TTC549 (cell line): Measurements from ENCODE around the gene LRRTM1.

Source experiments
- FAIRE-seq: peaks from 2 replicates; lab custom pipeline; 2012; peaks lifted over from hg19 to GRCh38; lab: Jason Lieb, UNC

Gene LRRTM1, protein sequence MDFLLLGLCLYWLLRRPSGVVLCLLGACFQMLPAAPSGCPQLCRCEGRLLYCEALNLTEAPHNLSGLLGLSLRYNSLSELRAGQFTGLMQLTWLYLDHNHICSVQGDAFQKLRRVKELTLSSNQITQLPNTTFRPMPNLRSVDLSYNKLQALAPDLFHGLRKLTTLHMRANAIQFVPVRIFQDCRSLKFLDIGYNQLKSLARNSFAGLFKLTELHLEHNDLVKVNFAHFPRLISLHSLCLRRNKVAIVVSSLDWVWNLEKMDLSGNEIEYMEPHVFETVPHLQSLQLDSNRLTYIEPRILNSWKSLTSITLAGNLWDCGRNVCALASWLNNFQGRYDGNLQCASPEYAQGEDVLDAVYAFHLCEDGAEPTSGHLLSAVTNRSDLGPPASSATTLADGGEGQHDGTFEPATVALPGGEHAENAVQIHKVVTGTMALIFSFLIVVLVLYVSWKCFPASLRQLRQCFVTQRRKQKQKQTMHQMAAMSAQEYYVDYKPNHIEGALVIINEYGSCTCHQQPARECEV

GRCh38 chr2:80303909-80304837 lies at the start of gene LRRTM1:
TSS of gene LRRTM1 (minus strand) at chr2:80304752. CDS start at chr2:80303819, 933 bp downstream.
- FAIRE-seq = no peak

DNA sequence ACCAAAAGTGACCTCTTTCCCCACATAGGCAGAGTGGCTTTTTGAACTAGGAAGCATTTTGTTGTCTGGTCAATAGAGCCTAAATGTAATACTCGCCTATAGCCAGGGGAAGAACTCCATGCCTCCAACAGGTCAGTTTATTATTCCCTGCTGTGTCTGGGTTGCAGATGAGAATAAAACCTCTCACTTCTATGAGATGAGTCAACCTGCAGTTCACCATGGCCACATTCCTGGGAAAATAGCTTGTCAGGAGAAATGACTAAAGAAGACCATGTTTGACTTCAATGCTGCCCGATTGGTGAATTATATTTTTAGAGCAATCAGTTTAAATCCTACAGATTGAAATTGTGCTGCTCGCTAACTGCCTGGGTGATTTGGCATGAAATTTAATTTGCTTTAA lies 46.7 kb upstream of the LRRTM1 start:
- no peak for FAIRE-seq

DNA sequence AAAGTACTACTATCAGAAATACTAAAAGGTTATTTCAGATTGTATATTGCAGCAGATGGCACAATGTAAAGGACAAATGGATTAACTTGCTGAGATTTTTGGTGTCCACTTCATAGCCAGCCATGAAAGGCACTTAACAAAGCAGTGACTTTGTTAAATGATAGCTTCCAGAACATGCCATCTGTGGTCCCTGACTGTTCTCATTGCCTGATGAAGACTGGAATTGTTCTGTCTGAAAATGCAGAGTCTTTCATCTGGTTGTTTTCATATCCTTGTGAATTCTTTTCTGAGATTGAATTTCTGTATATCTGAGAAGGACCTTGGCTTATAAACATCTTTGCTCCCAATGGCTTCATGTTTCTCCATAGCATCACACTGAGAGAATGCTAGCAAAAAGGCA lies 44.4 kb upstream of the LRRTM1 start:
- FAIRE-seq = no peak

GRCh38 chr2:80348078-80348477 lies 43.5 kb upstream of the LRRTM1 start:
- no peak for FAIRE-seq

DNA sequence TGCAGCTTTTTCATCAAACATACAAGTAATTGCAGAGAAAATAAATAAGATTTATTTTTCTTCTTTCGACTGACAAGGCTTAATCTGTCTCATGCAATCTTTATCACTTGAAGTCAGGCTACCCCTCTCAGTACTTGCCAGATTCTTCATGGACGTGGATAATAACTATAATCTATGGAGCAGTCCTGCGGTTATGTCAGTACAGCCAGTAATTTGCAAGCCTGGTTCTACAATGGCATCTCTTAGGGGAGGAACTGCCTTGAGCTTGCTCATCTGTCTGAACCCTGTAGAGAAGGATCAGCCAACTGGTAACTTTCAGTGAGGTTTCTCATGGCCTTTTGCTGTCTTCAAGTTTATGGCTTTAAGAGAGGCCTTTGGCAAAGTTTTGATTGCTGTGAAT lies 35.5 kb upstream of the LRRTM1 start:
- FAIRE-seq = no peak

DNA sequence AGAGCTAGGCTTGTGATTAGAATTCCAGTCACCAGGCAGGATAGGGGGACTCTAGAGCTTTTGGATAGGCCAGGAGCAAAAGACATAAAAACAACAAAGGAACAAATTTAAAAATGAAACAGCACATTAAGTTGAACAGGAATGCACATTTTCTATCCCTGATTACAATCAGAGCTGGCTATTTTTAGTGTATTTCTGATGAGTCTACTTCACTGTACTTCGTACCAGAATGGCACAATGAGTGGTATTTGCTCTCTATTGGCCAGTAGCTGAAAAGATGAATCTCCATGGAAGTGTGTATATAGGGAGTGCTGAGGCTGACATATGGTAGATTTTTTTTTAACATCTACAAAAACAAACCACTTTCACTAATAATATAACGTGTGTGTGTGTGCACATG lies 34.2 kb upstream of the LRRTM1 start:
- no peak for FAIRE-seq

DNA sequence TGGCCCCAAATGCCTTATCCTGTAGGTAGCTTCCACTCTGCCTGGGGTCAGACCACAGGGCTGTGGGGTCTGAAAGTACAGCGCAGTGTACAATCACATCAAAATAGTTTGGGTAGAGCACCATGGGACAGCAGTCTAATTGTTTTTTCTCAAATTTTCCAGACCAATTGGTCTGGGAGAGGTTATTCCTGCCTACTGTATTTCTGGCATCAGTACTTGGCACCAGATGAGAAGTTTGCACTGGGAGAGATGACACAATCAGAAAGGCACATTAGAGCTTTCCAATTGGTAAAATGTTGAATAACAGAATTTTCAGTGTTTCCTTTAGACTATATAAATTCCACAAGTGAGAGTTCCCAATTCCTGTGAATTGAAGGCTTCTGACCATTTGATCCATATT lies 30.9 kb upstream of the LRRTM1 start:
- no peak for FAIRE-seq

GRCh38 chr2:80333886-80334285 lies 29.3 kb upstream of the LRRTM1 start:
- FAIRE-seq = no peak

GRCh38 chr2:80330527-80331450 lies 26.2 kb upstream of the LRRTM1 start:
- FAIRE-seq = no peak

DNA sequence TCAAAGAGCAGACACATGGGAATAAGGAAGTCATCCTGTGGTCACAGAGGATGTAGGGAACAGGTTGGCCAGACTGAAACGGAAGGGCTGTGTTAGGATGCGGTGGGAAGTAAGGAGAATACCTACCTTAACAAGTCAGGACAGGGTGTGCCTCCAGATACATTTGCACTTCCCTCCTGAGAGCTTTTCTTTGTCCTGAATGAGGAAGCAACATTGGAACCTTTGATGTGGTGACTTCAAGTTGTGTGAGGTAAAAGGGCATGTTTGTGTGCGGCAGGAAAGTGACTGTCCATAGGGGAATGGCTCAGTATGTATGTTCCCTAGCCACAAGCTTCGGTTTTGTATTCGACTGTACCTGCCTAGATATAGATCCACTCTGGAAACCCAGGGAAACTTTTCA lies 24.9 kb upstream of the LRRTM1 start:
- no peak for FAIRE-seq

DNA sequence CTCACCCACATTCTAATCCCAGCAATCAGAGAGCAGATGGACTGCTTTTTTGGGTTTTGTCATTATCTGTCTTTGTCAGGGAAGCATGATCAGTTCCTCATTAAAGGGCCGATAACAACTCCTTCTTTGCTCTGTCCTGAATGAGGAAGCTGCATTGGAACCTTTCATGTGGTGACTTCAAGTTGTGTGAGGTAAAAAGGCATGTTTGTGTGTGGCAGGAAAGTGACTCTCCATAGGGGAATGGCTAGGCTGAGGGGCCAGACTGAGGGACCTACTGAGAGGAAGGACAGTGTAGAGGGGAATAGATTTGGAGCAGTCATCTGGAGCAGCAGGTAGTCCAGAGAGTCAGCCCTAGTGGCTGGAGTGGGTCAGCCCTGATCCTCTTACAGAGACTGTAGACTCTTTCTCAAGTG lies 23.6 kb upstream of the LRRTM1 start:
- no peak for FAIRE-seq

- no peak for FAIRE-seq
Observed at GRCh38 chr2:80326861-80327260, 22.3 kb upstream of the LRRTM1 start.

DNA sequence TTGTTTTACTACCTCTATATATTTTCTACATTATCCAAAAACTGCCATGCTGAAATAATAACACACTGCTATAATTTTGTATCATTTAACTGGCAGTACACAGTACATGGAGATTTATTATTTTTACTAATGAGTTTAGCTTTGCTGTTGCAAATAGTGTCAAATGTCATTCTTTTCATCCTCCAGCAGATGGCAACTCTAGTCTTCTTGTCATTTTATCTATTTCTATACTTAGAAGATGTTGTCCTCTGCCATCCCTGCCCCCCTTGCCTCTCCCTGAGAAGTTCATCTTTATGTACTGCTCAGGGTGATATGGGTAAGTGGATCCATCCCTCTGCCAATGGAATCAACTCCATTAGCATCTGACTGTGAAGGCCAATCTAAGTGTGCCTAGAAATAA lies 21.7 kb upstream of the LRRTM1 start:
- no peak for FAIRE-seq

DNA sequence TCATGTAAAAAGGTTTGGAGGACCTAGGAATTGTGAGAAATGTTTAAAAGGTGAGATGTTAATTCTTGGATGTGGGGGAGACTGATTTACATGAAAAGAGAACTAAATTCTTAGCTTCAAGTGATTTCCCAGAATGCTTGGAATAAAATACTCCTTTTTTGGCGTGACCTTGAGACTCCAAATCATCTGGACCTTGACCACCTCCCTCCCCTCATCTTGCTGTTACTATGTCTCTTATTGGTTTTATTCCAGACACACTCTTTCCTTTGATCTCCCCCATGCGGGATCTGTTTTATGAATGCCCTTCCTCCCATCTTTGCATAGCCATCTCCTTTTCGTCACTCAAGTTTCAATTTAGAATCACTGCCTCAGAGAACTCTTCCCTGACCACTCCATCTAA lies 20.0 kb upstream of the LRRTM1 start:
- FAIRE-seq = no peak

DNA sequence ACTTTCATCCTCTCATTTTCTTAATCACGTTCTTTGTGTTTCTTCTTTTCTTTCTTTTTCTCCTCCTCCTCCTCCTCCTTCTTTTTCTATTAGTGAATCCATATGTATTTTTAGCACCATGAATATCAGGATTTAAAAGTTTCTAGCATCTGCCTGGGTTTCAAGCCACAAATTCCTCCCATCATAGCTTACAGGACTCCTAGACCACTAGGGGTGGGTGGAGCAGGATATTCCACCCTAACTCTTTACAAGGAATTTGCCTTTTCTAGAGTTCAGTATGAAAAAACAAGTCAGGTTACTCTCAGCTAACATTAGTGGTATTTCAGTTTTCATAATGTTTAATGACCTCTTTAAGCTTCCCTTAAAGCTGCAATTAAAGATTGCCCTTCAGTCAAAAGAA lies 19.1 kb upstream of the LRRTM1 start:
- no peak for FAIRE-seq

DNA sequence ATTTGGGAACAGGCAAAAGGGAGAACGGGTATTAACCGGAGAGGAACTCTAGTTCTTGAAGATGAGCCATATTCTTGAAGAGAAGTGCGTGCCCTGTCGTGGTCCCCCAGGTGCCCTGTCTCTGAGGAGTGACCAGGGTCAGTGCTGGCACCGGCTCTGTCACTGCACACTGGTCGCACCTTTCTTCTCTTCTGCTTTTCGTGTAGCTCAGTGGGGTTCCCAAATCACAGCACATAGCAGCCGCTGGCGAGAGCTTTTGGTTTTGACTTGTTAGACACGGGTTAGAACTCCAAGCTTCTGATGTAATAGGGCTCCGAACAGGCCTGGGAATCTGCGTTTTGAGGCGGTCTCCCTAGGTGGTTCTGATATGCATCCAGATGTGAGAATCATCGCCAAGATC lies 18.4 kb upstream of the LRRTM1 start:
- FAIRE-seq = no peak

DNA sequence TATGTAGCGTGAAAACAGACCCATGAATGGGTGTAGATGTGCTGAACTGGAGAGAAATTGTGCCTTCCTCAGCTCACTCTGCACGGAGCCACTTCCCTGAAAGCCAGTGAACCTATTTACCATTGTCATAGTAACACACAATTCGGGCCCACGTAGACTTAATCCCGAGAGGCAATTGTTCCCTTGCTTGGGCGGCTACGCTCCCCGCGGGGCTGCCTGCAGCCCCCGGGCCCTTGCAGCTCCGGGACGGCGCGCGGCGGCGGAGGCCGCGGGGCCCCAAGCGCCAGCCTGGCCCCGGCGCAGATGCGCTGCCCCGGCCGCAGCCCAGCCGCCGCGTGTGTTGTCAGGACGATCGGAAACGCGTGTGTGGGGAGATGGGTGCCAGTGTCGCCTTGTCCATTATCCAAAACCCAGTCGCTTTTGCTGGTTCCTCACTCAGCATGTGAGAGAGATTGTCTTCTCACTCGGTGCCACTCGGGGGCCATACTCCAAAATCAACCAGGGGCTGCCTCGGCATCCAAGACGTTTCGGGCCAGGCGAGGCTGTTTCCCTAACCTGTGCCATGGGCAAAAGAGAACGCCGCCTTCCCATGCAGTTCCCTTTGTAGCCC lies 17.9 kb upstream of the LRRTM1 start:
- FAIRE-seq = no peak

- FAIRE-seq = no peak
Observed at GRCh38 chr2:80312282-80312839, 7.8 kb upstream of the LRRTM1 start.

- FAIRE-seq = no peak
Observed at GRCh38 chr2:80311304-80311703, 6.8 kb upstream of the LRRTM1 start.

GRCh38 chr2:80303006-80303908 lies 1.3 kb downstream of the LRRTM1 start:
- no peak for FAIRE-seq
